KOPT-K1 (cell line): ENCODE measurements around the gene MBNL1.
"Not testable (repeated sequence)": the region's sequence is repeated elsewhere in the genome, so short reads cannot be mapped to it uniquely, and the experiment has no call there.

Experiments used
- H3K27ac ChIP-seq: fragments of 200-600 bp; sonication (generic); 2 replicates; pipeline ENCODE4 v1.5.1; 2016; ENCODE audit warnings: antibody characterized with exemption, mild to moderate bottlenecking, low read depth, low read length; ENCODE audit not compliant: poor library complexity, severe bottlenecking
- H3K36me3 ChIP-seq: fragments of 200-600 bp; sonication (generic); 2 replicates; pipeline ENCODE4 v1.5.1; 2017; ENCODE audit warnings: antibody characterized with exemption, mild to moderate bottlenecking, low read length, moderate library complexity; ENCODE audit not compliant: insufficient read depth
- H3K9me3 ChIP-seq: fragments of 200-600 bp; sonication (generic); 2 replicates; pipeline ENCODE4 v1.5.1; 2017; ENCODE audit warnings: antibody characterized with exemption, low read length, mild to moderate bottlenecking; ENCODE audit not compliant: insufficient read depth, poor library complexity, severe bottlenecking

Gene MBNL1

GRCh38 chr3:152365126-152365525 is 96.4 kb downstream of the MBNL1 start:
- Histone ChIP-seq H3K27ac (no peak overlapping the region), H3K9me3 (peaks cover 30% of the 10 kb centered on the region), H3K36me3 (peaks cover 79% of the 10 kb centered on the region)

- Histone ChIP-seq H3K36me3 (peaks cover 77% of the 10 kb centered on the region), H3K27ac (no peak overlapping the region), H3K9me3 (peaks cover 30% of the 10 kb centered on the region)
Observed at GRCh38 chr3:152365766-152366593, 97.3 kb downstream of the MBNL1 start.

- peaks cover 30% of the 10 kb centered on the region for H3K9me3 ChIP-seq
- peaks cover 77% of the 10 kb centered on the region for H3K36me3 ChIP-seq
- H3K27ac ChIP-seq, result not testable (repeated sequence)
Observed at GRCh38 chr3:152367192-152367591, 98.5 kb downstream of the MBNL1 start.

DNA sequence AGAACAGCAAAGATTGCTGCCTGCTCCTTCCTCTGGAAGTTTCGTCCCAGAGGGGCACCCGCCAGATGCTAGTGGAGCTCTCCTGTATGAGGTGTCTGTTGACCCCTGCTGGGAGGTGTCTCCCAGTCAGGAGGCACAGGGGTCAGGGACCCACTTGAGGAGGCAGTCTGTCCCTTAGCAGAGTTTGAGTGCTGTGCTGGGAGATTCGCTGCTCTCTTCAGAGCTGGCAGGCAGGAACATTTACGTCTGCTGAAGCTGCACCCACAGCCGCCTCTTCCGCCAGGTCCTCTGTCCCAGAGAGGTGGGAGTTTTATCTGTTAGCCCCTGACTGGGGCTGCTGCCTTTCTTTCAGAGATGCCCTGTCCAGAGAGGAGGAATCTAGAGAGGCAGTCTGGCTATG is 103.9 kb downstream of the MBNL1 start:
- H3K27ac ChIP-seq, H3K9me3 ChIP-seq: not testable (repeated sequence)
- H3K36me3 ChIP-seq, result peaks cover 77% of the 10 kb centered on the region

GRCh38 chr3:152373379-152373778 is 104.7 kb downstream of the MBNL1 start:
- H3K27ac ChIP-seq, result no peak overlapping the region
- peaks cover 84% of the 10 kb centered on the region for H3K36me3 ChIP-seq
- no peaks in the 10 kb centered on the region for H3K9me3 ChIP-seq

- H3K36me3 ChIP-seq, result peaks cover 87% of the 10 kb centered on the region
- H3K27ac ChIP-seq, result no peak overlapping the region
- H3K9me3 ChIP-seq, result no peaks in the 10 kb centered on the region
Observed at GRCh38 chr3:152374262-152374990, 105.7 kb downstream of the MBNL1 start.

GRCh38 chr3:152375546-152375945 is 106.8 kb downstream of the MBNL1 start:
- no peak overlapping the region for H3K27ac ChIP-seq
- H3K9me3 ChIP-seq, result no peaks in the 10 kb centered on the region
- H3K36me3 ChIP-seq, result peaks cover 94% of the 10 kb centered on the region

DNA sequence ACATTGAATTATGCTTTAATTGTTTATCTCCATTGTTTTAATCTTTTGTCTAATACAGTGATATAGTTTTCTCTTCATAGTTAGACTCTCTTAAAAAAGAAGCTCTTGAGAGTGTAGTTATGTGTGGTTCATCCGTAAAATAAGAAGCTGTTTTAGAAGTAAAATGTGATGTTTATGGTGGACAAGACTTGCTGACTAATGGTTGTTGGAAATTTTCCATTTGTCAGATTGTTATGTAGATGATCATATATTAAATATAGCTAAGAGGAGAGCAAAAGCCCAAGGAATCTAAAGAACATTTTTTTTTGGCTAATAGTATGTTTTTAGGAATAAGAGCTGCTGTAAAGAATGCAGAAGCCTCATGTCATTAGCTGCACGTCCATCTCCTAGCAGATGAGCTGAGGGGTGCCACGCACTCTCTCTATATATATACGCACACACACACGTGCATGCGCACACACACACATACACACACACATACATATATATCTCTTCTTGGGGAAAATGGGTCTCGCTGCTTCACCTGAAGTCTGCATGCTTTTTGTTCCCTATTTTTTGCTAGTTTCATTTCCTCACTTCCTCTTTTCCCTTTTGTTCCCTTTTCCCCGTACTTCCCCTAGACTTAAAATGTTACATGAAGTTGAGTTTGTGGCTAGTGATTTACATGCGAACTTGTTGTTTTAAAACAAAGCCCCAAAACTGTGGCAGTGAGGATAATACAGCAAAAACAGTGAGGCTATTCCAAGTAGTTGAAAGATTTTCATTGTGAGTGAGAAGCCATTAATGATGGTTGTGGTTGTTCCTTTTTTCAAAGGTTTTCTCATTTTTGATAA is 107.8 kb downstream of the MBNL1 start:
- H3K27ac ChIP-seq, result no peak overlapping the region
- no peaks in the 10 kb centered on the region for H3K9me3 ChIP-seq
- H3K36me3 ChIP-seq, result peaks cover 86% of the 10 kb centered on the region

DNA sequence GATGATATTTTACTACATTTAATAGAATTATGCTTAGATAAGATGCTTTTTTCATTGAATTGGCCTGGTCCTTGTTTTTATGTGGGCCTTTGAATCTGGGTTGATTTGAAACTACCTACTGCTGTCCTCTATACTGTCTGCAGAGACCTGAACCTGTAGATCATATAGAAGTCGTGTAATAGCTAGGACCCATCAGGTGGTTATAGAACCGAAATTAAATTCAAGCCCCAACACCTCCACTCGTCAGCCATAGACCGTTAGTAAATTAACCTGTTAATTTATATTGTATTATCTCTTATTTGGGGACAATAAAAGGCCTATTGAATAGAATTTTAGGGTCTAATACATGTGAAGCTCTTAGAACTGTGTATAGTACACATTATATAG is 108.4 kb downstream of the MBNL1 start:
- H3K27ac ChIP-seq, result no peak overlapping the region
- no peaks in the 10 kb centered on the region for H3K9me3 ChIP-seq
- H3K36me3 ChIP-seq, result peaks cover 83% of the 10 kb centered on the region

DNA sequence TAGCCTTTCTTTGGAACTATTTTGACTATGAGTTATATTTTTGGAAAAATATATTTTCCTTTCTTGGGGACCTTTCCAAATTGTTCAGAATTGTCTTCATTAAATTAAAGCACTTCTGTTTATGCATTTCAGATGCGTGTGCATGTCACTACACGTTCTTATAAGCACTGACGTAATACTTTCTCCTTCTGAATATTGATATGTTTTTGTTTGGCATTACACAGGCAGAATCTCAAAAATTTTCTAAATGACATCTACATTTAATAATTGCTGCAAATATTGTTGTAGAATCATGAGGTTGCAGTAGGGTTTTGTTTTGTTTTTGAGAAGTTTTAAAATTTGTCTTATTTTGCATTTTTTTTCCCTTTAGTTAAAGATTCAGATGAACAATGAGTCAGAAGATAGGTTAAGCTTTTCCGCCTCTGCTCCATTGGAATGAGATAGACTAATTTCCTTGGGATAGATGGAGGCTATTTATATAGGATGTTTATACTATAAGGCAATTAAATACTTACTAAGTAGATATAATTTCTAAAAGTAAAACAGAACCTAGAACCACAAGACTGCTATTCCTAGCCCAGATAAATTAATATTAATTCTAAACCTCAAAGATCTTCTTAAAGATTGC is 110.8 kb downstream of the MBNL1 start:
- peaks cover 78% of the 10 kb centered on the region for H3K36me3 ChIP-seq
- H3K9me3 ChIP-seq, result no peaks in the 10 kb centered on the region
- no peak overlapping the region for H3K27ac ChIP-seq

DNA sequence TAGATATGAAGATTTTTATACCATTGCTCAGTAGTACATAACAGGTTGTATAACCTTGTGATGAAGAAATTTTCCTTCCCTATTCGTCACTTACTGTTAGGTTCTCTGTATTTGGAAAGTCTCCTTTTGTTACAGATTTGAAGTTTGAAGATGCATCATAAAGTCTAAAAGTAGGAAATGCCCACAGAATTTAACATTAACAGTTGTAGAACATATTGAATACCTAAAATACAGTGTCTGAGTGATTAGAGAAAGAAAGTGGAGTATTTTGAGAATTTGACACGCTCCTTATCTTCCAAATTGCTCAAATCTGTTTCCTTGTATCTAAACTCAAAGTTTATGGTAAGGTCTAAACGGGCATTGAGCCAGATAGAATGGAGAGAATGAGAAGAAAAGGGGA is 111.3 kb downstream of the MBNL1 start:
- Histone ChIP-seq H3K36me3 (peaks cover 73% of the 10 kb centered on the region), H3K9me3 (no peaks in the 10 kb centered on the region), H3K27ac (no peak overlapping the region)

DNA sequence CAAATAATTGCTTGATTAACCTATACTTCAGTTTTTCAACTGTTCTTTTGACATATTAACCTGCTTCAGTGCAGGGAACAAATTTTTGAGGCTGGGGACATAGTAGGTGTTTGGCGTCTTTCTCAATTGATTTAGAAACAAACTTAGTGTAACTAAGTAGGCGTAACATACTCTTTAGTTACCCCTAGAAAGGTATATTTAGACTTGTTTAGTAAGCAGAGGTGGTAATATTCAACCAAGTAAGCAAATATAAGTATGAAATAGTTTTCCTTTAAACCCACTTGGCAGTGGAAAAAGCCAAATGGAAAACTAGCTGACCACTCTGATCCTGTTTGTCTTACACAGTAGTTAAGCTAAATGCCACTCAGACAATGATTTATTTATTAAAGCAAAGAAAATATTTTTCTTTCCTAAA is 113.2 kb downstream of the MBNL1 start:
- Histone ChIP-seq H3K36me3 (peaks cover 56% of the 10 kb centered on the region), H3K9me3 (no peaks in the 10 kb centered on the region), H3K27ac (no peak overlapping the region)

DNA sequence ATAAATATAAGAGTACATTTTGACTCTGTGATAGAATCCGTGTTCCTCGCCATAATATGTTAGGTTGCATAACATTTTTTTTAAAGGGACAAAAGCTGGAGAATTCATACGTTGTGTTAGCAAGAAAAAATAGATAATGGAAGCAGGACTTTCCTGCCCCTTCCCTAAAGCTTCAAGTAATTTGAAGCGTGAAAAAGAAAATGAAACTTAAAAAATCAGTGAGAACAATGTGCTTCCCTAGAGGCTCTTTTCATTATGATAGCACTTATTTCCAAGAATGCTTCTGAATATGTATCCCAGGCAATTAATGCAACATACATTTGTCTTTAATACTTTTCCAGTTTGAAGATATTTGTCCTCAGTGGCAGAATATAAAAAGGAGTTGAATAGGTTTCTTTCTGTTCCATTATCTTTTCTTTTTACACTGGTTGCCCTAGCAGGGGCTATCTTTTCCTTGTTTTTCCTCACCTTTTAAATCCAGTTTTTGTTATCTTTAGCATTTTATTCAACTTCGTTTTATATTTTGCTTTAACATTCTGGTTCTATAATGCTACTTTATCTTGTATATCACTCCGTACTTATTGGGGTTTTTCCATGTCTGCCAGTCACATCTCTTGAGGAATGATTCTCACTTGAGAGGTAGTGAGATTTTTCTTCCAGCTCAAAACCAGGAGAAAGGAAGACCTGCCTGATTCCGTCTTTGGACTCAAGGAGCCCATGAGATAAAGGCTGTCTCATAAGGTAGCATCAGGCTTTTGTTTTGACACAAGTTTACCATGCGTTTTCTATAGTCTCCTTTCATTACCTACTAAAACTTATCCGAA is 113.8 kb downstream of the MBNL1 start:
- Histone ChIP-seq H3K36me3 (peaks cover 50% of the 10 kb centered on the region), H3K27ac (no peak overlapping the region), H3K9me3 (no peaks in the 10 kb centered on the region)

- no peak overlapping the region for H3K27ac ChIP-seq
- peaks cover 48% of the 10 kb centered on the region for H3K36me3 ChIP-seq
- H3K9me3 ChIP-seq, result no peaks in the 10 kb centered on the region
Observed at GRCh38 chr3:152383136-152383606, 114.4 kb downstream of the MBNL1 start.
